Keratinocyte (primary cell): ENCODE measurements around the gene AKR1C2.
"Not testable (repeated sequence)": the region's sequence is repeated elsewhere in the genome, so short reads cannot be mapped to it uniquely, and the experiment has no call there.

ENCODE experiments used
- CTCF ChIP-seq, 3 experiments: IDR thresholded peaks in 1 of 3; conservative IDR thresholded peaks in 1 of 3; optimal IDR thresholded peaks in 1 of 3; 2 replicates in 2 of 3; 3 replicates in 1 of 3; pipeline versions ENCODE3 to v1.5.1; 2011; ENCODE audit warnings: low read length in 3 of 3, mild to moderate bottlenecking in 3 of 3, moderate library complexity in 2 of 3, control low read depth in 1 of 3, inconsistent platforms in 1 of 3; ENCODE audit not compliant: insufficient read depth in 2 of 3; ENCODE audit errors: extremely low read depth in 1 of 3
- EZH2 ChIP-seq: IDR thresholded peaks from one replicate; pipeline ENCODE4 v1.6.1; 2012; ENCODE audit warnings: inconsistent platforms, mild to moderate bottlenecking, low read length, moderate library complexity

- not testable (repeated sequence) for TF ChIP-seq EZH2; CTCF (optimal IDR thresholded peaks at IDR 0.05 in 1 of 3, IDR thresholded peaks at IDR 0.05 in 1 of 3, conservative IDR thresholded peaks at IDR 0.05 in 1 of 3; ENCODE audit: extremely low read depth in 1 of 3, insufficient read depth in 2 of 3, low read length in 3 of 3)
These were observed 9.4 kb downstream of the AKR1C2 start for GRCh38 chr10:4994260-4994659.
